Activated naive CD8-positive, alpha-beta T cell (primary cell): ENCODE results near the gene BBC3.

Experiments used
- H3K27ac Mint-ChIP-seq: one replicate; pipeline ENCODE4 v1.8.0; 2021; ENCODE audit warnings: mixed read lengths
- H3K27me3 Mint-ChIP-seq: one replicate; pipeline ENCODE4 v1.8.0; 2021; ENCODE audit warnings: mixed read lengths
- H3K36me3 Mint-ChIP-seq: one replicate; pipeline ENCODE4 v1.8.0; 2021; ENCODE audit warnings: mixed read lengths
- H3K4me1 Mint-ChIP-seq: one replicate; pipeline ENCODE4 v1.8.0; 2021; ENCODE audit warnings: low read depth, mixed read lengths
- H3K4me3 Mint-ChIP-seq: one replicate; pipeline ENCODE4 v1.8.0; 2021; ENCODE audit warnings: mild to moderate bottlenecking, mixed read lengths
- H3K9me3 Mint-ChIP-seq: one replicate; pipeline ENCODE4 v1.8.0; 2021; ENCODE audit warnings: low read depth, mixed read lengths

The BBC3 gene

GRCh38 chr19:47243776-47244547 lies 13.0 kb upstream of the BBC3 start:
- H3K36me3 Mint-ChIP-seq: no peaks in the 10 kb centered on the region
- no peaks in the 10 kb centered on the region for H3K27me3 Mint-ChIP-seq
- H3K9me3 Mint-ChIP-seq: no peaks in the 10 kb centered on the region
- peak overlapping the region; percentile 95 for H3K27ac Mint-ChIP-seq
- H3K4me3 Mint-ChIP-seq: peak overlapping the region; percentile 91
- H3K4me1 Mint-ChIP-seq: peaks cover 31% of the 10 kb centered on the region

- Mint-ChIP-seq H3K27ac (peak overlapping the region; percentile 95), H3K36me3 (no peaks in the 10 kb centered on the region), H3K4me3 (peak overlapping the region; percentile 91), H3K4me1 (peaks cover 36% of the 10 kb centered on the region), H3K27me3 (no peaks in the 10 kb centered on the region), H3K9me3 (no peaks in the 10 kb centered on the region)
Observed at GRCh38 chr19:47243364-47243775, 12.4 kb upstream of the BBC3 start.

GRCh38 chr19:47241919-47242577 lies 11.0 kb upstream of the BBC3 start:
- H3K4me3 Mint-ChIP-seq: no peak overlapping the region
- H3K9me3 Mint-ChIP-seq: no peaks in the 10 kb centered on the region
- no peaks in the 10 kb centered on the region for H3K27me3 Mint-ChIP-seq
- H3K36me3 Mint-ChIP-seq: no peaks in the 10 kb centered on the region
- H3K27ac Mint-ChIP-seq: no peak overlapping the region
- peaks cover 32% of the 10 kb centered on the region for H3K4me1 Mint-ChIP-seq

- no peaks in the 10 kb centered on the region for H3K36me3 Mint-ChIP-seq
- peaks cover 32% of the 10 kb centered on the region for H3K4me1 Mint-ChIP-seq
- H3K4me3 Mint-ChIP-seq: no peak overlapping the region
- H3K9me3 Mint-ChIP-seq: no peaks in the 10 kb centered on the region
- H3K27me3 Mint-ChIP-seq: no peaks in the 10 kb centered on the region
- no peak overlapping the region for H3K27ac Mint-ChIP-seq
Observed at GRCh38 chr19:47240996-47241918, 10.3 kb upstream of the BBC3 start.

- H3K27ac Mint-ChIP-seq: no peak overlapping the region
- H3K9me3 Mint-ChIP-seq: no peaks in the 10 kb centered on the region
- peak overlapping the region; percentile 54 for H3K4me3 Mint-ChIP-seq
Observed at GRCh38 chr19:47240556-47240955, 9.6 kb upstream of the BBC3 start.

GRCh38 chr19:47239610-47240296 lies 8.8 kb upstream of the BBC3 start:
- peaks cover 31% of the 10 kb centered on the region for H3K4me1 Mint-ChIP-seq
- no peaks in the 10 kb centered on the region for H3K36me3 Mint-ChIP-seq
- H3K27me3 Mint-ChIP-seq: no peaks in the 10 kb centered on the region
- H3K9me3 Mint-ChIP-seq: no peaks in the 10 kb centered on the region
- H3K27ac Mint-ChIP-seq: no peak overlapping the region
- peak overlapping the region; percentile 54 for H3K4me3 Mint-ChIP-seq

More at GRCh38 chr19:47240556-47240955, 9.6 kb upstream of the BBC3 start:
- H3K27me3 Mint-ChIP-seq: no peaks in the 10 kb centered on the region
- peaks cover 32% of the 10 kb centered on the region for H3K4me1 Mint-ChIP-seq
- no peaks in the 10 kb centered on the region for H3K36me3 Mint-ChIP-seq

GRCh38 chr19:47239152-47239551 lies 8.2 kb upstream of the BBC3 start:
- H3K36me3 Mint-ChIP-seq: no peaks in the 10 kb centered on the region
- H3K4me1 Mint-ChIP-seq: peaks cover 27% of the 10 kb centered on the region
- no peaks in the 10 kb centered on the region for H3K9me3 Mint-ChIP-seq
- no peaks in the 10 kb centered on the region for H3K27me3 Mint-ChIP-seq
- peak overlapping the region; percentile 46 for H3K27ac Mint-ChIP-seq
- peak overlapping the region; percentile 80 for H3K4me3 Mint-ChIP-seq

GRCh38 chr19:47236072-47236675 lies 5.2 kb upstream of the BBC3 start:
- H3K27me3 Mint-ChIP-seq: no peaks in the 10 kb centered on the region

GRCh38 chr19:47232422-47233211 lies 1.6 kb upstream of the BBC3 start:
- H3K4me3 Mint-ChIP-seq: peak overlapping the region; percentile 86
- no peaks in the 10 kb centered on the region for H3K27me3 Mint-ChIP-seq
- no peaks in the 10 kb centered on the region for H3K9me3 Mint-ChIP-seq
- peaks cover 20% of the 10 kb centered on the region for H3K4me1 Mint-ChIP-seq
- H3K27ac Mint-ChIP-seq: peak overlapping the region; percentile 89
- no peaks in the 10 kb centered on the region for H3K36me3 Mint-ChIP-seq

More at GRCh38 chr19:47236072-47236675, 5.2 kb upstream of the BBC3 start:
- Mint-ChIP-seq H3K36me3 (no peaks in the 10 kb centered on the region), H3K4me3 (no peak overlapping the region), H3K4me1 (peaks cover 37% of the 10 kb centered on the region), H3K9me3 (no peaks in the 10 kb centered on the region), H3K27ac (no peak overlapping the region)

GRCh38 chr19:47231215-47232054 lies 436 bp upstream of the BBC3 start:
- H3K27ac Mint-ChIP-seq: peak overlapping the region; percentile 89
- H3K27me3 Mint-ChIP-seq: no peaks in the 10 kb centered on the region
- H3K4me3 Mint-ChIP-seq: peak overlapping the region; percentile 86
- no peaks in the 10 kb centered on the region for H3K36me3 Mint-ChIP-seq
- no peaks in the 10 kb centered on the region for H3K9me3 Mint-ChIP-seq
- H3K4me1 Mint-ChIP-seq: peaks cover 28% of the 10 kb centered on the region

- H3K4me1 Mint-ChIP-seq: peaks cover 32% of the 10 kb centered on the region
- H3K36me3 Mint-ChIP-seq: no peaks in the 10 kb centered on the region
- no peaks in the 10 kb centered on the region for H3K9me3 Mint-ChIP-seq
- no peak overlapping the region for H3K27ac Mint-ChIP-seq
- H3K27me3 Mint-ChIP-seq: no peaks in the 10 kb centered on the region
- H3K4me3 Mint-ChIP-seq: peak overlapping the region; percentile 42
Observed at GRCh38 chr19:47230054-47230920, 712 bp downstream of the BBC3 start.

- Mint-ChIP-seq H3K27me3 (no peaks in the 10 kb centered on the region), H3K4me1 (peaks cover 32% of the 10 kb centered on the region), H3K9me3 (no peaks in the 10 kb centered on the region)
Observed at GRCh38 chr19:47229676-47230053, 1.3 kb downstream of the BBC3 start.

More at GRCh38 chr19:47229676-47230053, 1.3 kb downstream of the BBC3 start:
- no peak overlapping the region for H3K4me3 Mint-ChIP-seq
- no peak overlapping the region for H3K27ac Mint-ChIP-seq
- no peaks in the 10 kb centered on the region for H3K36me3 Mint-ChIP-seq
